BJ (cell line): ENCODE data around the gene PAM. TPM values are rescaled to one million over a fixed set of nuclear protein-coding genes. Genes with fewer than 3 reads are reported as not detected.
"Not testable (repeated sequence)": the region's sequence is repeated elsewhere in the genome, so short reads cannot be mapped to it uniquely, and the experiment has no call there.

Experiments
- CTCF ChIA-PET: fragments of 350-600 bp; formaldehyde crosslinking; extraction: SDS; loops from one replicate; lab custom pipeline; 2021; ENCODE audit warnings: antibody characterized with exemption, inconsistent platforms; lab: Yijun Ruan, JAX
- POLR2A ChIA-PET: fragments of 300-600 bp; sonication (Branson Sonifier 250); formaldehyde crosslinking; extraction: SDS; loops from one replicate; lab custom pipeline; 2021; ENCODE audit warnings: antibody characterized with exemption; lab: Charles Lee
- DNase-seq: peaks from one replicate; pipeline ENCODE4 v3.0.0-alpha.2; 2011; ENCODE audit warnings: low read depth
- H3K27me3 ChIP-seq: 2 replicates; pipeline ENCODE4 v1.6.0; 2011; ENCODE audit warnings: low read length; ENCODE audit not compliant: control insufficient read depth, insufficient read depth
- H3K36me3 ChIP-seq: 2 replicates; pipeline ENCODE4 v1.5.1; 2011; ENCODE audit warnings: low read length; ENCODE audit not compliant: control insufficient read depth, insufficient read depth
- H3K4me3 ChIP-seq: 2 replicates; pipeline ENCODE4 v1.5.1; 2011; ENCODE audit warnings: low read depth, mild to moderate bottlenecking, control low read depth, low read length
- polyA plus RNA-seq: library from polyadenylated mRNA; depleted of rRNA; stranded (reverse); fragments of >200 nt; gene quantifications from 2 replicates; pipeline ENCODE4 v1.2.3, GENCODE V29; 2011
- TF ChIP-seq, protein P1 (sequence below): IDR thresholded peaks from 2 replicates; pipeline ENCODE4 v1.5.1; 2011; ENCODE audit warnings: low read depth, mild to moderate bottlenecking, control low read depth, inconsistent platforms, low read length, moderate library complexity; ENCODE audit not compliant: insufficient read depth

Gene PAM
- polyA plus RNA-seq, 1 experiment = 256 TPM

DNA sequence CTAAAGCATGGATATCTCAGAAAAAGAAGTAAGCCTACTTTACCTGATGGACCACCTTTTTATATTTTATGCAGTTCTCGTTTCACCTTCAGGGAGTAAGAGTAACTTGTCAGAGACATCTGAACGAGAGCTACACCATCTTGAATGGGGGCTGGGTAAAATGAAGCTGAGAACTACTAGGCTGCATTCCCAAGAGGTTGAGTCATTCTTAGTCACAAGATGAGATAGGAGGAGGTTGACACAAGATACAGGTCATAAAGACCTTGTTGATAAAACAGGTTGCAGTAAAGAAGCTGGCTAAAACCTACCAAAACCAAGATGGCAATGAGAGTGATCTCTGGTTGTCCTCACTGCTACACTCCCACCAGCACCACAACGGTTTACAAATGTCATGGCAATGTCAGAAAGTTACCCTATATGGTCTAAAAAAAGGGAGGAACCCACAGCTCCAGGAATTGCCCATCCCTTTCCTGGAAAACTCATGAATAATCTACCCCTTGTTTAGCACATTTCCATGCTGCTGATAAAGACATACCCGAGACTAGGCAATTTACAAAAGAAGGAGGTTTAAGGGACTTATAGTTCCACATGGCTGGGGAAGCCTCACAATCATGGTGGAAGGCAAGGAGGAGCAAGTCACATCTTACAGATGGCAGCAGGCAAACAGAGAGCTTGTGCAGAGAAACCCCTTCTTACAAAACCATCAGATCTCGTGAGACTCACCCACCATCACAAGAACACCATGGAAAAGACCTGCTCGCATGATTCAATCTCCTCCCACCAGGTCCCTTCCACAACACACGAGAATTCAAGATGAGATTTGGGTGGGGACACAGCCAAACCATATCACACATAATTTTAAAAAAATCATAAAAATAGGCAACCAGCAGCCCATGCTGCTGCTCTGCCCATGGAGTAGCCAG, 302.4 kb downstream of the PAM start:
- no peak for DNase-seq
- CTCF ChIA-PET = no interaction called here
- Histone ChIP-seq H3K27me3 (no peaks in the 10 kb centered on the region; the same call in 1 of the 2 replicates), H3K36me3 (no peaks in the 10 kb centered on the region), H3K4me3 (no peak overlapping the region)
- POLR2A ChIA-PET = no interaction called here
- TF ChIP-seq, protein P1, sequence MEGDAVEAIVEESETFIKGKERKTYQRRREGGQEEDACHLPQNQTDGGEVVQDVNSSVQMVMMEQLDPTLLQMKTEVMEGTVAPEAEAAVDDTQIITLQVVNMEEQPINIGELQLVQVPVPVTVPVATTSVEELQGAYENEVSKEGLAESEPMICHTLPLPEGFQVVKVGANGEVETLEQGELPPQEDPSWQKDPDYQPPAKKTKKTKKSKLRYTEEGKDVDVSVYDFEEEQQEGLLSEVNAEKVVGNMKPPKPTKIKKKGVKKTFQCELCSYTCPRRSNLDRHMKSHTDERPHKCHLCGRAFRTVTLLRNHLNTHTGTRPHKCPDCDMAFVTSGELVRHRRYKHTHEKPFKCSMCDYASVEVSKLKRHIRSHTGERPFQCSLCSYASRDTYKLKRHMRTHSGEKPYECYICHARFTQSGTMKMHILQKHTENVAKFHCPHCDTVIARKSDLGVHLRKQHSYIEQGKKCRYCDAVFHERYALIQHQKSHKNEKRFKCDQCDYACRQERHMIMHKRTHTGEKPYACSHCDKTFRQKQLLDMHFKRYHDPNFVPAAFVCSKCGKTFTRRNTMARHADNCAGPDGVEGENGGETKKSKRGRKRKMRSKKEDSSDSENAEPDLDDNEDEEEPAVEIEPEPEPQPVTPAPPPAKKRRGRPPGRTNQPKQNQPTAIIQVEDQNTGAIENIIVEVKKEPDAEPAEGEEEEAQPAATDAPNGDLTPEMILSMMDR = no peak

DNA sequence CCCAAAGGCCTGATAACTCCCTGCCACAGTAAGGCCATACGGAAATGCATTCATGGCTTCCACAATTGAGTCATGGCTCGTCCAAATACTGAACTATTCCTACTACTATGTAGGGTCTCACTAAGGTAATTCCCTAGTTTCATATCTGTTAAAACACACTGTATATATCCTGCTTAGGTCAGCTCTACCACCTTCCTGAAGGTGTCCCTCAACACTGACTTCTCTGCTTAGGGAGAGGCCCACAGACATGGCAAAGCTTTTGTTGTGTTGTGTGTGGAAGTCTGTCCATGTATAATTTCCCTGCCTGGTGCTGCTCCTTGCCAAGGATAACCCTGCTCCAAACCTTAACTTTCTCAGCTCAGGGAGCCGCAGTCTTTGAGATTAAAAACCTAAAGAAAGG, 304.4 kb downstream of the PAM start:
- Histone ChIP-seq H3K27me3 (no peaks in the 10 kb centered on the region; the same call in 1 of the 2 replicates), H3K4me3 (no peak overlapping the region), H3K36me3 (no peaks in the 10 kb centered on the region)
- TF ChIP-seq, protein P1 = no peak
- CTCF ChIA-PET = no interaction called here
- POLR2A ChIA-PET = no interaction called here
- no peak for DNase-seq

DNA sequence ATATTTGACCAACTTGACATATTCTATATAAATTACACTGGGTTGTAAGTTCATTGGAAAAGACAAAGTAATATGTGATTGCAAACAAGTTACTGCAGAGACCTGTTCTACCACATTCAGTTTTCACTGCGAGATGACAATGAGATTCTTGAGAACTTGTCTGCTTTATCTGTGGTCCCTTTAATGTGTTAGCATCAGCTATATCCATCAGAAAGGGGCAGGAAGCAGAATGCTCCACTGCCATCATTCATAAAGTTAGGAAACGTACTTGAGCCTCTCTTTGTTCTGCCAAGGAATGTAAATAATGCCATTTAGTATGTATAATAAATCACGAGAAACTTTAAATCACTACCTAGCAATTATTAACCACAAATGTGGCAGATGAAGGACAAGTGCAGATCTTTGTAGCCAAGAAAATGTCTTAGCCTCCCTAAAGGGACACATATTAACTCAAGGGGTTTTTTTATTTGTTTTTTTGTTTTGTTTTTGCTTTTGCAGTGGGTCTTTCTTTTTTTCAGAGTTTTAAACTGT, 305.4 kb downstream of the PAM start:
- Histone ChIP-seq H3K4me3 (no peak overlapping the region), H3K27me3 (no peaks in the 10 kb centered on the region; the same call in 1 of the 2 replicates), H3K36me3 (no peaks in the 10 kb centered on the region)
- no peak for DNase-seq
- CTCF ChIA-PET = interaction anchor here (0.6 kb wide), 1 partner anchor 956 kb away, joined by 3 read pairs; no protein-coding TSS in a partner anchor
- TF ChIP-seq, protein P1 = no peak
- POLR2A ChIA-PET = no interaction called here

DNA sequence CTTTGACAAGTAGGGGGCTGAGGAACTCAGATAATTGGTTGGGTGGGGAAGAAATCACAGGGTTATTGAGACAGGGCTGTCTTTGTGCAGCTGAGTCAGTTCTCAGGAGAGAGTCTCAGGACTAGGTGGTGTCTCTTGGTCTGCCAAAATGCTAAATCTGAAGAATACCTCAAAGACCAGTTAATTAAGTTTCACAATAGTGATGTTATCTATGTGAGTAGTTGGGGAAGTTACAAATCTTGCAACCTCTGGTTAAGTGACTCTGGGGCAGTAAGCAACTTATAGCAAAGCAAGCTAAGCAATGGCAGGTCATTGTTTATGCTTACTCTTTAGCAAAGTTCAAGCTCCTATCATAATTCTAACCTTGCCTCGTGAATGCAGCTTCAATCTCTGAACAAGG, 311.2 kb downstream of the PAM start:
- ChIA-PET POLR2A (no interaction called here), CTCF (no interaction called here)
- Histone ChIP-seq H3K36me3 (no peaks in the 10 kb centered on the region), H3K4me3 (no peak overlapping the region), H3K27me3 (no peaks in the 10 kb centered on the region)
- TF ChIP-seq, protein P1 = no peak
- no peak for DNase-seq

DNA sequence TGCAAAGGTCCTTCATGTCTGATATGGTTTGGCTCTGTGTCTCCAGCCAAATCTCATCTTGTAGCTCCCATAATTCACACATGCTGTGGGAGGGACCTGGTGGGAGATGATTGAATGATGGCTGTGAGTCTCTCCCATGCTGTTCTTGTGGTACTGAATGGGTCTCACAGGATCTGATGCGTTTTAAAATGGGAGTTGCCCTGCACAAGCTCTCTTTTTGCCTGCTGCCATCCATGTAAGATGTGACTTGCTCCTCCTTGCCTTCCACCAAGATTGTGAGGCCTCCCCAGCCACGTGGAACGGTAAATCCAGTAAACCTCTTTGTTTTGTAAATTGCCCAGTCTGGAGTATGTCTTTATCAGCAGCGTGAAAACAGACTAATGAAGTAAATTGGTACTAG, 318.4 kb downstream of the PAM start:
- POLR2A ChIA-PET, H3K36me3 ChIP-seq, H3K4me3 ChIP-seq, H3K27me3 ChIP-seq, DNase-seq: not testable (repeated sequence)
- CTCF ChIA-PET = interaction anchor here (0.6 kb wide), 1 partner anchor 1343 kb away, joined by 3 read pairs; no protein-coding TSS in a partner anchor
